Hematopoietic multipotent progenitor cell treated with erythropoietin and hydrocortisone succinate and interleukin-3 and kit ligand, for 17 days (in vitro differentiated cells): Measurements from ENCODE around the gene OPALIN.

Experiments used
- DNase-seq: peaks from one replicate; pipeline ENCODE4 v3.0.0-alpha.2; 2015; ENCODE audit warnings: low spot score

Gene OPALIN

GRCh38 chr10:96298362-96298761, 60.4 kb downstream of the OPALIN start:
- no peak for DNase-seq

DNA sequence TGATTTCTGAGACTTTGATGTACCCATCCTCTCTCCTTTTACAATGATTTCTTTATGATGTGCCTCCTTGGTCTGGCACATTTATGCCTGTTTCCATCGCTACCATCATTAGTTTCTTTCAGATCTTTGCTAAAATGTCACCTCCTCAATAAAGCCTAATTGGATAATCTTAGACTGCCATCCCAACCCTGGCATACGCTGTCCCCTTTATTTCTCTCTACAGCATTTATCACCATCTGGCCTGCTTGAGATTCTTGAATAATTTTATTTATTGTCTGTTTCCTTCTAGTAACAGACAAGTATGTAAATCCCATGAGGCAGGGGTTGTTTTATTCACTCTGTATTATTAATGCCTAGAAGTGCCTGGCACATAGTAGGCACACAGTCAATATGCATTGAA, 61.3 kb downstream of the OPALIN start:
- DNase-seq: no peak

- DNase-seq: no peak
These were observed 63.3 kb downstream of the OPALIN start for GRCh38 chr10:96295475-96295874.
